Breast epithelium (tissue), 3 donors: Measurements from ENCODE around the gene SPIN1.

Source experiments
- POLR2A ChIP-seq: fragments of 450-650 bp; IDR thresholded peaks from one replicate; pipeline ENCODE4 v1.6.1; 2016; ENCODE audit warnings: antibody characterized with exemption, mild to moderate bottlenecking, moderate library complexity
- POLR2AphosphoS5 ChIP-seq, 3 donors: sonication (generic); formaldehyde crosslinking; IDR thresholded peaks; one replicate each; pipeline ENCODE4 v1.6.1; 2017; ENCODE audit warnings: antibody characterized with exemption in 3 of 3
- TF ChIP-seq, protein P1 (sequence below), 3 donors: fragments of 450-650 bp; IDR thresholded peaks; one replicate each; pipeline ENCODE4 v1.5.1; 2016 to 2017; ENCODE audit warnings: antibody characterized with exemption in 3 of 3, mild to moderate bottlenecking in 3 of 3, moderate library complexity in 3 of 3

DNA sequence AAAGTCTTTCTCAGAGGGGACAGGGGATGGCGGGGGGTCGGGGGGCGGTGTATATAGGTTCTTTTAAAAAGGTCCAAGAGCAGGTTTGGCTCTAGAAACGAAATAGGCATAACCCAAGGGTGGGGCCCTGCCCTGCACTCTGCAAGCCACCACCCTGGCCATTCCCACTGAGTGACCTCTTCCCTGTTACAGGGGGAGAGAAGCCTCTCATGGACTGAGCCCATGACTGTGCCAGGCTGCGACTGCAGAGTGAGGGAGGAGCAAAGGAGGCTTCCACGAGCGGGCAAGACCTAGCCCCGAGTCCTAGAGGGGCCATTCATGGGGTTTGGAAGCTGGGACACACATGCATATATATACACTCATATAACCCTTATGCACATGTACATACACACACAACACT lies 136.7 kb downstream of the SPIN1 start:
- TF ChIP-seq, protein P1, sequence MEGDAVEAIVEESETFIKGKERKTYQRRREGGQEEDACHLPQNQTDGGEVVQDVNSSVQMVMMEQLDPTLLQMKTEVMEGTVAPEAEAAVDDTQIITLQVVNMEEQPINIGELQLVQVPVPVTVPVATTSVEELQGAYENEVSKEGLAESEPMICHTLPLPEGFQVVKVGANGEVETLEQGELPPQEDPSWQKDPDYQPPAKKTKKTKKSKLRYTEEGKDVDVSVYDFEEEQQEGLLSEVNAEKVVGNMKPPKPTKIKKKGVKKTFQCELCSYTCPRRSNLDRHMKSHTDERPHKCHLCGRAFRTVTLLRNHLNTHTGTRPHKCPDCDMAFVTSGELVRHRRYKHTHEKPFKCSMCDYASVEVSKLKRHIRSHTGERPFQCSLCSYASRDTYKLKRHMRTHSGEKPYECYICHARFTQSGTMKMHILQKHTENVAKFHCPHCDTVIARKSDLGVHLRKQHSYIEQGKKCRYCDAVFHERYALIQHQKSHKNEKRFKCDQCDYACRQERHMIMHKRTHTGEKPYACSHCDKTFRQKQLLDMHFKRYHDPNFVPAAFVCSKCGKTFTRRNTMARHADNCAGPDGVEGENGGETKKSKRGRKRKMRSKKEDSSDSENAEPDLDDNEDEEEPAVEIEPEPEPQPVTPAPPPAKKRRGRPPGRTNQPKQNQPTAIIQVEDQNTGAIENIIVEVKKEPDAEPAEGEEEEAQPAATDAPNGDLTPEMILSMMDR (IDR thresholded peaks at IDR 0.05), result no peak
- no peak for TF ChIP-seq POLR2A
- TF ChIP-seq POLR2AphosphoS5 (IDR thresholded peaks at IDR 0.05), result no peak
